ENCODE data around the gene CCDC93. TPM values are rescaled to one million over a fixed set of nuclear protein-coding genes. Genes with fewer than 3 reads are reported as not detected.

CCDC93 gene
- total and polyA plus RNA-seq, 10 of the 15 experiments (the other 5 are each of a cell fraction or from before 2014, with no cell fraction given), result 3.6 to 27.2 (median 13.5) TPM

DNA sequence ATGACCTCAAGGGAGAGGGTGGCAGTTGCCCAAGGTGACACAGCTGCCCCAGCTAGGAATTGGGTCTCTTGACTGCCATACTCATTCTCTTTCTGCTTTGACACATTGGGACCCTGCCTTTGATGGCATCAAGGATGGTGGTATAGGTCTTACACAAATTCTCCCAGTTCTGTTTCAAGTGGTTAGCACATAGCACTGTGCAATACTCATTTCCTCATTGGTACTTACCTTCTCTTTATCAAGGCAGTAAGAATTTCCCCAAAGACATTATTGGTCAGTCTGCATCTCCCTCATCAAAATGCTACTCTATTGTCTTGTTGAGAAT lies 35.9 kb upstream of the CCDC93 start:
- ChIA-PET SMC1A (ENCODE audit: uncharacterized antibody, unreplicated experiment) (interaction anchor here (1.2 to 7.9 kb wide), 3 partner anchors 10 to 1304 kb away, joined by 3 to 358 read pairs (median 29); no protein-coding TSS in a partner anchor), RAD21 (ENCODE audit: unreplicated experiment) (interaction anchor here (8.6 kb wide), 1 partner anchor 13 kb away, joined by 266 read pairs; no protein-coding TSS in a partner anchor), CTCF (interaction anchor here (4.5 to 13.2 kb wide), 2 partner anchors 15 kb away, joined by 88 to 626 read pairs; no protein-coding TSS in a partner anchor), POLR2A (interaction anchor here (0.6 kb wide), 1 partner anchor 11 kb away, joined by 3 read pairs; no protein-coding TSS in a partner anchor)
- ATAC-seq, result peak; percentile 96
- peak overlapping the region; percentile 65; the same call in 1 of the 2 replicates for H3K4me2 ChIP-seq (ENCODE audit: control insufficient read depth, insufficient read depth)
- no TSS peak for BruUV-seq (replicated peaks)
- H3K9me3 ChIP-seq (replicated peaks; ENCODE audit: control insufficient read depth, insufficient read depth, low read length), result no peaks in the 10 kb centered on the region
- in situ Hi-C loops (cut with MboI), result loop anchor here (25.0 kb wide), 1 partner anchor 813 kb away; no protein-coding TSS in a partner anchor
- DNase-seq (ENCODE audit: low read depth, low spot score), result peak; percentile 38
- no peaks in the 10 kb centered on the region for H3K79me2 ChIP-seq (ENCODE audit: control insufficient read depth, insufficient read depth, low read length)
- no peak for FAIRE-seq
- no peaks in the 10 kb centered on the region for H3K27me3 ChIP-seq (replicated peaks in 1 of 2; ENCODE audit: control insufficient read depth in 2 of 2, insufficient read depth in 2 of 2, low read length in 1 of 2)
- no peak overlapping the region for H3K27ac ChIP-seq (ENCODE audit: control insufficient read depth, insufficient read depth)
- intact Hi-C loops (cut with micrococcal nuclease; ENCODE audit: unreplicated experiment), result loop anchor here (5.0 kb wide), 4 partner anchors 98 to 808 kb away; no protein-coding TSS in a partner anchor
- H3K4me3 ChIP-seq, result no peak overlapping the region
- no peak overlapping the region for H2AFZ ChIP-seq (ENCODE audit: control insufficient read depth, low read depth, low read length)
- no peaks in the 10 kb centered on the region for H4K20me1 ChIP-seq (ENCODE audit: control insufficient read depth, insufficient read depth)
- H3K4me1 ChIP-seq (ENCODE audit: control insufficient read depth, insufficient read depth, low read length), result peaks cover 11% of the 10 kb centered on the region
- no peaks in the 10 kb centered on the region for H3K36me3 ChIP-seq (ENCODE audit: control insufficient read depth in 2 of 2, insufficient read depth in 2 of 2, low read length in 1 of 2)
- no peak overlapping the region for H3K9ac ChIP-seq (ENCODE audit: control insufficient read depth, insufficient read depth, low read length)
- peak; percentile 87 for TF ChIP-seq SPI1 (IDR thresholded peaks at IDR 0.05; ENCODE audit: borderline replicate concordance, insufficient read depth, low read depth, low read length)
- TF ChIP-seq, protein P1, sequence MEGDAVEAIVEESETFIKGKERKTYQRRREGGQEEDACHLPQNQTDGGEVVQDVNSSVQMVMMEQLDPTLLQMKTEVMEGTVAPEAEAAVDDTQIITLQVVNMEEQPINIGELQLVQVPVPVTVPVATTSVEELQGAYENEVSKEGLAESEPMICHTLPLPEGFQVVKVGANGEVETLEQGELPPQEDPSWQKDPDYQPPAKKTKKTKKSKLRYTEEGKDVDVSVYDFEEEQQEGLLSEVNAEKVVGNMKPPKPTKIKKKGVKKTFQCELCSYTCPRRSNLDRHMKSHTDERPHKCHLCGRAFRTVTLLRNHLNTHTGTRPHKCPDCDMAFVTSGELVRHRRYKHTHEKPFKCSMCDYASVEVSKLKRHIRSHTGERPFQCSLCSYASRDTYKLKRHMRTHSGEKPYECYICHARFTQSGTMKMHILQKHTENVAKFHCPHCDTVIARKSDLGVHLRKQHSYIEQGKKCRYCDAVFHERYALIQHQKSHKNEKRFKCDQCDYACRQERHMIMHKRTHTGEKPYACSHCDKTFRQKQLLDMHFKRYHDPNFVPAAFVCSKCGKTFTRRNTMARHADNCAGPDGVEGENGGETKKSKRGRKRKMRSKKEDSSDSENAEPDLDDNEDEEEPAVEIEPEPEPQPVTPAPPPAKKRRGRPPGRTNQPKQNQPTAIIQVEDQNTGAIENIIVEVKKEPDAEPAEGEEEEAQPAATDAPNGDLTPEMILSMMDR (IDR thresholded peaks at IDR 0.05 in 2 of 3, conservative IDR thresholded peaks at IDR 0.05 in 1 of 3; ENCODE audit: control insufficient read depth in 2 of 3, extremely low read depth in 1 of 3, insufficient read depth in 1 of 3, low read depth in 3 of 3, low read length in 3 of 3), result no peak
- TF ChIP-seq GATAD2B (conservative IDR thresholded peaks at IDR 0.05; ENCODE audit: low read depth), result peak; percentile 86
- no peak for TF ChIP-seq CREB1 (IDR thresholded peaks at IDR 0.05; ENCODE audit: low read depth)
- TF ChIP-seq ZNF207 (IDR thresholded peaks at IDR 0.05; ENCODE audit: borderline replicate concordance), result no peak
- no peak; the same call in 1 of the 2 replicates for TF ChIP-seq BMI1 (IDR thresholded peaks at IDR 0.05; ENCODE audit: borderline replicate concordance)
- TF ChIP-seq, protein P2, sequence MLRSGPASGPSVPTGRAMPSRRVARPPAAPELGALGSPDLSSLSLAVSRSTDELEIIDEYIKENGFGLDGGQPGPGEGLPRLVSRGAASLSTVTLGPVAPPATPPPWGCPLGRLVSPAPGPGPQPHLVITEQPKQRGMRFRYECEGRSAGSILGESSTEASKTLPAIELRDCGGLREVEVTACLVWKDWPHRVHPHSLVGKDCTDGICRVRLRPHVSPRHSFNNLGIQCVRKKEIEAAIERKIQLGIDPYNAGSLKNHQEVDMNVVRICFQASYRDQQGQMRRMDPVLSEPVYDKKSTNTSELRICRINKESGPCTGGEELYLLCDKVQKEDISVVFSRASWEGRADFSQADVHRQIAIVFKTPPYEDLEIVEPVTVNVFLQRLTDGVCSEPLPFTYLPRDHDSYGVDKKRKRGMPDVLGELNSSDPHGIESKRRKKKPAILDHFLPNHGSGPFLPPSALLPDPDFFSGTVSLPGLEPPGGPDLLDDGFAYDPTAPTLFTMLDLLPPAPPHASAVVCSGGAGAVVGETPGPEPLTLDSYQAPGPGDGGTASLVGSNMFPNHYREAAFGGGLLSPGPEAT (IDR thresholded peaks at IDR 0.05; ENCODE audit: low read depth), result peak; percentile 63
- TF ChIP-seq BHLHE40 (IDR thresholded peaks at IDR 0.05; ENCODE audit: borderline replicate concordance in 1 of 2, low read depth in 2 of 2, low read length in 1 of 2), result peak; percentile 40 to 61; a peak in 3 of 4 replicates
- TF ChIP-seq NBN (IDR thresholded peaks at IDR 0.05), result peak; percentile 73; the same call in 1 of the 2 replicates
- TF ChIP-seq, protein P3, sequence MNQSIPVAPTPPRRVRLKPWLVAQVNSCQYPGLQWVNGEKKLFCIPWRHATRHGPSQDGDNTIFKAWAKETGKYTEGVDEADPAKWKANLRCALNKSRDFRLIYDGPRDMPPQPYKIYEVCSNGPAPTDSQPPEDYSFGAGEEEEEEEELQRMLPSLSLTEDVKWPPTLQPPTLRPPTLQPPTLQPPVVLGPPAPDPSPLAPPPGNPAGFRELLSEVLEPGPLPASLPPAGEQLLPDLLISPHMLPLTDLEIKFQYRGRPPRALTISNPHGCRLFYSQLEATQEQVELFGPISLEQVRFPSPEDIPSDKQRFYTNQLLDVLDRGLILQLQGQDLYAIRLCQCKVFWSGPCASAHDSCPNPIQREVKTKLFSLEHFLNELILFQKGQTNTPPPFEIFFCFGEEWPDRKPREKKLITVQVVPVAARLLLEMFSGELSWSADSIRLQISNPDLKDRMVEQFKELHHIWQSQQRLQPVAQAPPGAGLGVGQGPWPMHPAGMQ (IDR thresholded peaks at IDR 0.05; ENCODE audit: borderline replicate concordance), result no peak
- TF ChIP-seq, protein P4, sequence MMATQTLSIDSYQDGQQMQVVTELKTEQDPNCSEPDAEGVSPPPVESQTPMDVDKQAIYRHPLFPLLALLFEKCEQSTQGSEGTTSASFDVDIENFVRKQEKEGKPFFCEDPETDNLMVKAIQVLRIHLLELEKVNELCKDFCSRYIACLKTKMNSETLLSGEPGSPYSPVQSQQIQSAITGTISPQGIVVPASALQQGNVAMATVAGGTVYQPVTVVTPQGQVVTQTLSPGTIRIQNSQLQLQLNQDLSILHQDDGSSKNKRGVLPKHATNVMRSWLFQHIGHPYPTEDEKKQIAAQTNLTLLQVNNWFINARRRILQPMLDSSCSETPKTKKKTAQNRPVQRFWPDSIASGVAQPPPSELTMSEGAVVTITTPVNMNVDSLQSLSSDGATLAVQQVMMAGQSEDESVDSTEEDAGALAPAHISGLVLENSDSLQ (IDR thresholded peaks at IDR 0.05), result peak; percentile 7; the same call in 1 of the 2 replicates
- TF ChIP-seq YY1 (IDR thresholded peaks at IDR 0.05; ENCODE audit: low read depth, low read length), result no peak
- no peak for TF ChIP-seq ASH2L (IDR thresholded peaks at IDR 0.05; ENCODE audit: borderline replicate concordance, low read depth)

Measured in GM12878 (cell line).